Measurements from ENCODE around the gene IL1RN.

Gene IL1RN

DNA sequence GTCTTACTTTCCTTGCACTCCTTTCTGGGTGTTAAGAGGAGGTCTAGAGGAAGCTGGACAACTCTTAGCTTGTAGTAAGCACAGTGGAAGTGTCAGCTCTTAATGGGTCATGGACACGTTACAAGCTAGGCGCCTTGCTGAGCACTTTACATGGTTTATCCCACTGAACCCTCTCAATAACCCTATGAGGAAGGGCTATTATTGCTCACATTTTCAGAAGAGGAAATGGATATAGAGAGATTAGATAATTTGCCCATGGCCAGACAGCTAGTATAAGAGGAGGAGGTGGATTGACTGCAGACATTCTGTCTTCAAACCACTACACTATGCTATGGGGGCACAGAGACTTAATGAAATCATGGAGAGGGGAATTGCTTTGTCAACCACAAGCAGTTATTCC is 8.3 kb upstream of the IL1RN start:
- DNase-seq (ENCODE audit: low read depth): no peak
- TF ChIP-seq, protein P1, sequence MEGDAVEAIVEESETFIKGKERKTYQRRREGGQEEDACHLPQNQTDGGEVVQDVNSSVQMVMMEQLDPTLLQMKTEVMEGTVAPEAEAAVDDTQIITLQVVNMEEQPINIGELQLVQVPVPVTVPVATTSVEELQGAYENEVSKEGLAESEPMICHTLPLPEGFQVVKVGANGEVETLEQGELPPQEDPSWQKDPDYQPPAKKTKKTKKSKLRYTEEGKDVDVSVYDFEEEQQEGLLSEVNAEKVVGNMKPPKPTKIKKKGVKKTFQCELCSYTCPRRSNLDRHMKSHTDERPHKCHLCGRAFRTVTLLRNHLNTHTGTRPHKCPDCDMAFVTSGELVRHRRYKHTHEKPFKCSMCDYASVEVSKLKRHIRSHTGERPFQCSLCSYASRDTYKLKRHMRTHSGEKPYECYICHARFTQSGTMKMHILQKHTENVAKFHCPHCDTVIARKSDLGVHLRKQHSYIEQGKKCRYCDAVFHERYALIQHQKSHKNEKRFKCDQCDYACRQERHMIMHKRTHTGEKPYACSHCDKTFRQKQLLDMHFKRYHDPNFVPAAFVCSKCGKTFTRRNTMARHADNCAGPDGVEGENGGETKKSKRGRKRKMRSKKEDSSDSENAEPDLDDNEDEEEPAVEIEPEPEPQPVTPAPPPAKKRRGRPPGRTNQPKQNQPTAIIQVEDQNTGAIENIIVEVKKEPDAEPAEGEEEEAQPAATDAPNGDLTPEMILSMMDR (IDR thresholded peaks at IDR 0.05; ENCODE audit: control insufficient read depth, extremely low read depth, insufficient read depth): no peak
- H3K4me3 ChIP-seq (ENCODE audit: low read depth, low read length): no peak overlapping the region

DNA sequence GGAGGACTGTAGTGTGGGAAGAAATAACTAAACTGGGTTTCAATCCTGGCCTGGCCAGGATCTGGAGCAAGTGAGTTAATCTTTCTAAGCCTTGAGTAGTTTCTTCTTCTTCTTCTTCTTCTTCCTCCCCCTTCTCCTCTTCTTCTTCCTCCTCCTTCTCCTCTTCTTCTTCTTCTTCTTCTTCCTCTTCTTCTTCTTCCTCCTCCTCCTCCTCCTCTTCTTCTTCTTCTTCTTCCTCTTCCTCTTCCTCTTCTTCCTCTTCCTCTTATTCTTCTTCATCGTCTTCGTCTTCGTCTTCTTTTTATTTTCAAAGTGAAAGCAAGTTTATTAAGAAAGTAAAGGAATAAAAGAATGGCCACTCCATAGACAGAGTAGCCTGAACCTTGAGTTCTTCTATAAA is 6.5 kb upstream of the IL1RN start:
- H3K4me3 ChIP-seq (ENCODE audit: low read depth, low read length): no peak overlapping the region
- DNase-seq (ENCODE audit: low read depth): no peak
- TF ChIP-seq, protein P1 (IDR thresholded peaks at IDR 0.05; ENCODE audit: control insufficient read depth, extremely low read depth, insufficient read depth): no peak

DNA sequence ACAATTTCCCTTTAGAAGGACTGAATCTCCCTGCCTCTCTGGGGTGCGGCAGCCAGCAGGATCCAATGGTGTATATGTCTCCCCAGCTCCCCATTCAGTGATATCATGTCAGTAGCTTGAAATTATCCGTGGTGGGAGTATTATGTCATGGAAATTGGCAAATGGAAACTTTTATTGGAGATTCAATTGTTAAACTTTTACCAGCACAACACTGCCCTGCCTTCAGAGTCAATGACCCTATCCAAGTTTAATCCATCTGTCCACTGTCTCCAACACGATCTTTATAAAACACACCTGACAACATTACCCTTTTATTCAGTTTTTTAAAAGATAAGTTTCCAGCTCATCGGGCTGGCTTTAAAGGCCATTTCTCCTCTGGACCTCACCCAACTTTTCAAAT is 5.0 kb upstream of the IL1RN start:
- no peak overlapping the region for H3K4me3 ChIP-seq (ENCODE audit: low read depth, low read length)
- no peak for DNase-seq (ENCODE audit: low read depth)
- TF ChIP-seq, protein P1 (IDR thresholded peaks at IDR 0.05; ENCODE audit: control insufficient read depth, extremely low read depth, insufficient read depth): no peak

DNA sequence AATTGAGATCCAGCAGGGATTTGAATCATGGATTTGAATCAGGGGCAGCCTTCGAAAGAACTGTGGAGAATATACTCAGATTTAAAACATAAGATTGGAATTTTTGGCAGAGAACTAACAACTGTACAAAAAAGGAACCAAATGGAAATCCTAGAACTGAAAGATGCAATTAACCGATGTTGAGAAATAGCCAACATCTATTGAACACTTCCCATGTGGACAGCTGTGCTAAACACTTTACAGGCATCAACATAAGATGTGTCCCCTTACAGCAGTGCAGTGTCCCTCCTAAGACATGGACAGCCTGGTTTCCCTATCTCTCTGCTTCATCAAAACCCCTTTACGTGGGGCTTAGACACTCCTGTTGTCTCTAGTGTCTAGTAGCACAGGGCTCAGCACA is 3.7 kb upstream of the IL1RN start:
- TF ChIP-seq, protein P1 (IDR thresholded peaks at IDR 0.05; ENCODE audit: control insufficient read depth, extremely low read depth, insufficient read depth): no peak
- DNase-seq (ENCODE audit: low read depth): no peak
- H3K4me3 ChIP-seq (ENCODE audit: low read depth, low read length): no peak overlapping the region

DNA sequence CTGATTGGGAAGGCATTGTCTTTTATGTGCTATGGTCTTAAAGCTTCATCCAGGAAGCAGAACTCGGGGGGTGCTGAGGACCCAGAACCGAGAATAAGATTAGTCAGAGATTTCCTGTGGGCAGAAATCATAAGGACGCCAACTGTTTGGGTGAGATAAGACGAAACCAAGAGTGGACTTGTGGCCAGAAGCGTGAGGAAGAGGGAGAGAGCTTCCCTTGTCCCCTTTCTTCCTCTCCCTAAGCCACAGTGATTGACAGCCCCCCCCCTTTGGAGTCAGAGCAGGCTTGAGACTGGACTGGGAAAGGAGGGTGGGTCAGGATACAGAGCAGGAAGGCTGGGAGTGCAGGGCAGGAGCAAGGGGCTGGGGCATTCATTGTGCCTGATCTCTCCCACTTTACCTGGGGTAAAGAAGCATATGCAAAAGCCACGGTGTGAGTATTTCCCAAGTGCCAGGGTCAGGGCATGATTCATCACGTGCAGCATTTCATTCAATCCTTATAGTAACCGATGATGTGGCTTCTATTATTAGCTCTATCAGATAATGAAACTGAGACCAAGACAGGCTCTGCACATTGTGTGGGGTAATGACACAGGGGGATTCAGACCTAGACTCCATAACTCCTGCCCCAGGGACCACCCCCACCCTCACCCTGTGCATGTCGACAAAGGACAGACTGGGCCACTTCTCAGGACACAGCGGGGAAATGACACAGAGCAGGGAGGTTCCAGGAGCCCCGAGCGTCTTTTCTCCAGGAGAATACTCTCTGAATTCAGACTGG is 3.0 kb upstream of the IL1RN start:
- TF ChIP-seq, protein P1 (IDR thresholded peaks at IDR 0.05; ENCODE audit: control insufficient read depth, extremely low read depth, insufficient read depth): no peak
- DNase-seq (ENCODE audit: low read depth): no peak
- no peak overlapping the region for H3K4me3 ChIP-seq (ENCODE audit: low read depth, low read length)

DNA sequence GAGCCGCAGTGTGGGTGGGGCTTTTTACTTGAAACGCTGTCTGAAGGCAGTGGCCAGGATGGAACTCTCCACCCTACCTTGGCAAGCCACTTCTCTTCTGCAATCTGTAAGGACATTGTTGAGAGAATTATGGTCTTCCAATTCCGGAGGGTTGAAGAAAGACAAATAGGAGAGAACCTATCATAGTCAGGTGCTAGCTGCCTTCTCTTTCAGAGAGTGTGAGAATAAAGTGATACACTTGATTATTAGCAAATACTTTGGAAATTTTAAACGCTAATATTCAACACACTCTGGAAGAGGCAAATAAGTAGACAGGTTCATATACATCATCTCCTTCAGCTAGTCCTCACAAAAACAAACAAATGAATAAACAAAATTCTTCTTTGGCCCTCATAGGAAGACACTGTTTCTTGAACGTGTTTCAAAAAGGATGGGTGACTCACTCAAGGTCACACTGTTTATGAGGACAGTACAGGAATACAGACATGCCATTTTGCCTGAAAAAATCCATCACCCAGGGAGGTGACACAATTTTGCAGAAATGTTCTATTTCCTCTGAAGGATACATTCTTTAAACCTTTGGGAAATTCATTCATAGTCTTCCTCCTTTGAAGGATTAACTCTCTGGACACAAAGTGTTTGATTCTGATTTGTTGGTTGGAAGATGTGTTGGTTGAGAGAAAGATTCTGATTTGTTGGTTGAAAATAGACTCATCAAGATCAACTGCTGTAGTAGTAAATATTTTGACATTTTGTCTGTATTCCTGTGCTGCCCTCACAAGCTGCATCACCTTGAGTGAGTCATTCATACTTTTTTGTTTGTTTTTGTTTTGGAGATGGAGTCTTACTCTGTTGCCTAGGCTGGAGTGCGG is 2.2 kb upstream of the IL1RN start:
- DNase-seq (ENCODE audit: low read depth): no peak
- H3K4me3 ChIP-seq (ENCODE audit: low read depth, low read length): no peak overlapping the region
- TF ChIP-seq, protein P1 (IDR thresholded peaks at IDR 0.05; ENCODE audit: control insufficient read depth, extremely low read depth, insufficient read depth): no peak
